ENCODE results near the gene RRAD.

GRCh38 chr16:66903544-66904427 lies 21.5 kb downstream of the RRAD start:
- TF ChIP-seq CTCF (IDR thresholded peaks at IDR 0.05; ENCODE audit: insufficient read depth, low read length) (no peak), POLR2AphosphoS5 (IDR thresholded peaks at IDR 0.05; ENCODE audit: low read depth) (no peak)

Measured in HL-60 (cell line).